GM21390 (cell line): ENCODE data around the gene PAIP2.

Experiments used
- ATAC-seq: cut with Tn5 transposase; IDR thresholded peaks from one replicate; pipeline ENCODE4 v1.9.1; 2021; ENCODE audit not compliant: unreplicated experiment

PAIP2 gene

GRCh38 chr5:139391570-139392323 lies 50.1 kb downstream of the PAIP2 start:
- ATAC-seq, result no peak

- peak; percentile 14 for ATAC-seq
Observed at GRCh38 chr5:139392324-139392677, 50.6 kb downstream of the PAIP2 start.

GRCh38 chr5:139392678-139393496 lies 51.2 kb downstream of the PAIP2 start:
- ATAC-seq, result peak; percentile 47

- no peak for ATAC-seq
Observed at GRCh38 chr5:139393497-139394122, 52.0 kb downstream of the PAIP2 start.

GRCh38 chr5:139394123-139394653 lies 52.5 kb downstream of the PAIP2 start:
- ATAC-seq, result no peak

- no peak for ATAC-seq
Observed at GRCh38 chr5:139394654-139395566, 53.3 kb downstream of the PAIP2 start, which contains the start of gene PROB1. PROB1 (minus strand) TSS chr5:139395104; CDS start chr5:139395081, 23 bp downstream.

- ATAC-seq, result no peak
Observed at GRCh38 chr5:139395844-139396640, 54.4 kb downstream of the PAIP2 start.

- ATAC-seq, result no peak
Observed at GRCh38 chr5:139396691-139397090, 55.0 kb downstream of the PAIP2 start.

- no peak for ATAC-seq
Observed at GRCh38 chr5:139397921-139398320, 56.3 kb downstream of the PAIP2 start.

- no peak for ATAC-seq
Observed at GRCh38 chr5:139399501-139400121, 58.0 kb downstream of the PAIP2 start.

- no peak for ATAC-seq
Observed at GRCh38 chr5:139401546-139401945, 59.9 kb downstream of the PAIP2 start.

GRCh38 chr5:139402561-139403158 lies 61.0 kb downstream of the PAIP2 start:
- ATAC-seq, result no peak

- no peak for ATAC-seq
Observed at GRCh38 chr5:139403418-139403786, 61.7 kb downstream of the PAIP2 start.

- peak; percentile 84 for ATAC-seq
Observed at GRCh38 chr5:139403787-139404483, 62.3 kb downstream of the PAIP2 start, which contains the start of gene SPATA24. SPATA24 (minus strand) TSS chr5:139404089; CDS start chr5:139404060, 29 bp downstream.

- ATAC-seq, result no peak
Observed at GRCh38 chr5:139404484-139404840, 62.8 kb downstream of the PAIP2 start.

- no peak for ATAC-seq
Observed at GRCh38 chr5:139406963-139407362, 65.3 kb downstream of the PAIP2 start.

GRCh38 chr5:139407517-139407916 lies 65.9 kb downstream of the PAIP2 start:
- no peak for ATAC-seq

- ATAC-seq, result no peak
Observed at GRCh38 chr5:139408191-139408590, 66.5 kb downstream of the PAIP2 start.
